H1 (cell line): ENCODE results near the gene TPD52L2. TPM values are rescaled to one million over a fixed set of nuclear protein-coding genes. Genes with fewer than 3 reads are reported as not detected.

Experiments used
- CTCF ChIA-PET: fragments of 300-600 bp; sonication (Branson Sonifier 250); formaldehyde crosslinking; loops from one replicate; lab custom pipeline; 2021; ENCODE audit not compliant: partially characterized antibody; lab: Charles Lee
- POLR2A ChIA-PET: fragments of 300-600 bp; sonication (Branson Sonifier 250); formaldehyde crosslinking; loops from one replicate; lab custom pipeline; 2021; ENCODE audit warnings: inconsistent platforms; ENCODE audit not compliant: partially characterized antibody; lab: Charles Lee
- DNase-seq, 2 experiments: peaks; one replicate each; pipeline versions ENCODE4 v3.0.0 to v3.0.0-alpha.2; 2010 to 2022; ENCODE audit warnings: low spot score in 2 of 2, low read depth in 1 of 2, mixed read lengths in 1 of 2
- FAIRE-seq: peaks from 2 replicates; lab custom pipeline; 2011; peaks lifted over from hg19 to GRCh38; lab: Jason Lieb, UNC
- H2AFZ ChIP-seq: 2 replicates; pipeline ENCODE4 v1.8.1; 2012; ENCODE audit warnings: low read length, inconsistent platforms
- H2AK5ac ChIP-seq: 2 replicates; pipeline ENCODE4 v1.6.1; 2013; ENCODE audit warnings: low read depth, low read length
- H2BK120ac ChIP-seq: replicated peaks from 2 replicates; pipeline ENCODE3; 2013; ENCODE audit warnings: low read depth, low read length, inconsistent platforms
- H2BK12ac ChIP-seq: 2 replicates; pipeline ENCODE4 v1.6.1; 2013; ENCODE audit warnings: low read depth, low read length
- H2BK15ac ChIP-seq: 2 replicates; pipeline ENCODE4 v1.6.1; 2013; ENCODE audit warnings: low read length
- H2BK20ac ChIP-seq: 2 replicates; pipeline ENCODE4 v1.6.1; 2013; ENCODE audit warnings: low read length
- H2BK5ac ChIP-seq: 2 replicates; pipeline ENCODE4 v1.6.1; 2013; ENCODE audit warnings: low read depth, low read length
- H3K14ac ChIP-seq: 2 replicates; pipeline ENCODE4 v1.6.1; 2013; ENCODE audit warnings: inconsistent platforms; ENCODE audit not compliant: insufficient read length
- H3K18ac ChIP-seq: 2 replicates; pipeline ENCODE4 v1.6.1; 2013; ENCODE audit warnings: low read length; ENCODE audit errors: extremely low read depth
- H3K23ac ChIP-seq: 2 replicates; pipeline ENCODE4 v1.6.1; 2013; ENCODE audit warnings: inconsistent platforms; ENCODE audit not compliant: insufficient read length
- H3K23me2 ChIP-seq: 2 replicates; pipeline ENCODE4 v1.6.1; 2013; ENCODE audit warnings: low read depth, low read length
- H3K27ac ChIP-seq: 2 replicates; pipeline ENCODE4 v1.6.1; 2011; ENCODE audit warnings: low read depth, low read length, inconsistent platforms
- H3K27me3 ChIP-seq, 4 experiments: replicated peaks in 1 of 4; 1 replicate in 1 of 4; 2 replicates in 3 of 4; pipeline versions ENCODE4 v1.6.1 to v1.8.1; 2011 to 2013; ENCODE audit warnings: low read length in 3 of 4, mild to moderate bottlenecking in 3 of 4, inconsistent platforms in 2 of 4, mixed read lengths in 2 of 4, moderate library complexity in 1 of 4; ENCODE audit not compliant: control insufficient read depth in 3 of 4, insufficient read depth in 3 of 4; ENCODE audit errors: extremely low read depth in 1 of 4
- H3K36me3 ChIP-seq, 4 experiments: 2 replicates each; pipeline versions ENCODE4 v1.6.1 to v1.8.1; 2011 to 2013; ENCODE audit warnings: mild to moderate bottlenecking in 4 of 4, low read length in 3 of 4, moderate library complexity in 2 of 4, control low read depth in 1 of 4, inconsistent platforms in 1 of 4; ENCODE audit not compliant: insufficient read depth in 4 of 4, control insufficient read depth in 2 of 4
- H3K4ac ChIP-seq: replicated peaks from 2 replicates; pipeline ENCODE3; 2013; ENCODE audit warnings: low read length, low read depth, mixed read lengths, inconsistent platforms; ENCODE audit not compliant: insufficient read length
- H3K4me1 ChIP-seq, 4 experiments: replicated peaks in 1 of 4; 1 replicate in 1 of 4; 2 replicates in 3 of 4; pipeline versions ENCODE4 v1.6.1 to v1.8.1; 2011 to 2013; ENCODE audit warnings: low read length in 3 of 4, inconsistent platforms in 2 of 4, mixed read lengths in 1 of 4; ENCODE audit not compliant: insufficient read depth in 4 of 4, control insufficient read depth in 3 of 4
- H3K4me2 ChIP-seq, 2 experiments: 2 replicates each; pipeline versions ENCODE4 v1.6.1 to v1.8.1; 2011 to 2013; ENCODE audit warnings: low read depth in 2 of 2, low read length in 2 of 2, control low read depth in 1 of 2, inconsistent platforms in 1 of 2, mild to moderate bottlenecking in 1 of 2; ENCODE audit not compliant: insufficient read depth in 1 of 2
- H3K4me3 ChIP-seq, 4 experiments: fragments of 200-600, 300-600 bp in 1 of 4; sonication (generic), shearing (Covaris generic), sonication (Bioruptor Twin) in 1 of 4; 2 replicates each; pipeline versions ENCODE4 v1.5.1 to v1.8.1; 2011 to 2016; ENCODE audit warnings: low read length in 4 of 4, low read depth in 3 of 4, control low read depth in 2 of 4, inconsistent platforms in 2 of 4, mild to moderate bottlenecking in 2 of 4, mixed read lengths in 1 of 4, moderate library complexity in 1 of 4; ENCODE audit not compliant: insufficient read depth in 2 of 4; ENCODE audit errors: extremely low read depth in 1 of 4
- H3K56ac ChIP-seq: replicated peaks from 2 replicates; pipeline ENCODE3; 2013; ENCODE audit warnings: low read depth, mild to moderate bottlenecking, mixed read lengths, low read length, inconsistent platforms; ENCODE audit not compliant: insufficient read length
- H3K79me1 ChIP-seq: 2 replicates; pipeline ENCODE4 v1.6.1; 2013; ENCODE audit warnings: low read depth, low read length, control low read depth
- H3K79me2 ChIP-seq, 2 experiments: 2 replicates each; pipeline versions ENCODE4 v1.6.1 to v1.8.1; 2012 to 2013; ENCODE audit warnings: low read length in 2 of 2, mild to moderate bottlenecking in 2 of 2, inconsistent platforms in 1 of 2; ENCODE audit not compliant: insufficient read depth in 2 of 2, control insufficient read depth in 1 of 2
- H3K9ac ChIP-seq, 4 experiments: replicated peaks in 1 of 4; 1 replicate in 1 of 4; 2 replicates in 3 of 4; pipeline versions ENCODE4 v1.6.1 to v1.8.1; 2011 to 2013; ENCODE audit warnings: low read depth in 3 of 4, low read length in 3 of 4, control low read depth in 2 of 4, mild to moderate bottlenecking in 2 of 4, moderate library complexity in 2 of 4, inconsistent platforms in 1 of 4; ENCODE audit errors: extremely low read depth in 1 of 4
- H3K9me3 ChIP-seq, 2 experiments: 2 replicates each; pipeline versions ENCODE4 v1.6.1 to v1.8.1; 2012 to 2013; ENCODE audit warnings: mild to moderate bottlenecking in 2 of 2, moderate library complexity in 2 of 2, control low read depth in 1 of 2, inconsistent platforms in 1 of 2, low read depth in 1 of 2, low read length in 1 of 2, mixed read lengths in 1 of 2; ENCODE audit not compliant: insufficient read depth in 2 of 2
- H4K20me1 ChIP-seq, 2 experiments: replicated peaks in 1 of 2; 2 replicates each; pipeline versions ENCODE3 to v1.8.1; 2011 to 2013; ENCODE audit warnings: inconsistent platforms in 2 of 2, low read length in 2 of 2, mild to moderate bottlenecking in 1 of 2; ENCODE audit not compliant: insufficient read depth in 2 of 2, control insufficient read depth in 1 of 2
- H4K5ac ChIP-seq: 2 replicates; pipeline ENCODE4 v1.6.1; 2013; ENCODE audit warnings: low read length, low read depth, mixed read lengths, inconsistent platforms; ENCODE audit not compliant: insufficient read length
- H4K8ac ChIP-seq: 2 replicates; pipeline ENCODE4 v1.8.0; 2013; ENCODE audit warnings: mild to moderate bottlenecking, moderate library complexity, low read length, inconsistent platforms; ENCODE audit not compliant: insufficient read depth; ENCODE audit errors: extremely low read depth
- H4K91ac ChIP-seq: replicated peaks from 2 replicates; pipeline ENCODE3; 2013; ENCODE audit warnings: low read length, mixed read lengths, inconsistent platforms; ENCODE audit not compliant: insufficient read length
- ASH2L ChIP-seq: fragments of 200-600, 300-600 bp; sonication (generic); IDR thresholded peaks from one replicate; pipeline ENCODE4 v1.7.1; 2017; ENCODE audit warnings: low read length
- BACH1 ChIP-seq: IDR thresholded peaks from 2 replicates; pipeline ENCODE4 v1.6.1; 2012; ENCODE audit warnings: low read length, improper control_type of control experiment
- HDAC6 ChIP-seq: IDR thresholded peaks from one replicate; pipeline ENCODE4 v1.7.1; 2012; ENCODE audit warnings: low read depth, mild to moderate bottlenecking, inconsistent platforms, low read length, moderate library complexity
- JUND ChIP-seq: IDR thresholded peaks from 2 replicates; pipeline ENCODE4 v1.6.1; 2011; ENCODE audit warnings: mild to moderate bottlenecking, improper control_type of control experiment, low read length
- KDM1A ChIP-seq: fragments of 200-600, 300-600 bp; sonication (generic); IDR thresholded peaks from 2 replicates; pipeline ENCODE4 v1.7.1; 2016; ENCODE audit warnings: mild to moderate bottlenecking, low read length, borderline replicate concordance
- POU5F1 ChIP-seq: IDR thresholded peaks from 2 replicates; pipeline ENCODE4 v1.6.1; 2011; ENCODE audit warnings: low read depth, mild to moderate bottlenecking, low read length, moderate library complexity
- RNF2 ChIP-seq: fragments of 200-900, 300-1000 bp; sonication (generic); IDR thresholded peaks from 2 replicates; pipeline ENCODE4 v1.7.1; 2016; ENCODE audit warnings: borderline replicate concordance, low read depth, mild to moderate bottlenecking, antibody characterized with exemption, low read length; ENCODE audit not compliant: poor library complexity, severe bottlenecking; ENCODE audit errors: missing control alignments
- SIRT6 ChIP-seq: IDR thresholded peaks from one replicate; pipeline ENCODE4 v1.7.1; 2012; ENCODE audit warnings: low read length, inconsistent platforms
- TAF1 ChIP-seq: IDR thresholded peaks from 2 replicates; pipeline ENCODE4 v1.6.1; 2011; ENCODE audit warnings: mild to moderate bottlenecking, low read depth, low read length
- TAF7 ChIP-seq: optimal IDR thresholded peaks from 2 replicates; pipeline ENCODE3; 2011; ENCODE audit warnings: low read depth, mild to moderate bottlenecking, inconsistent platforms, low read length, moderate library complexity, borderline replicate concordance
- YY1 ChIP-seq: IDR thresholded peaks from 2 replicates; pipeline ENCODE4 v1.6.1; 2011; ENCODE audit warnings: low read depth, mild to moderate bottlenecking, low read length
- WGBS, 2 experiments: shearing (Covaris generic) in 1 of 2; methylation state at CpG; one replicate each; pipeline versions ENCODE4 v1.1.6 to v1.1.7; 2013 to 2015; ENCODE audit warnings: low lambda C conversion rate in 2 of 2, mixed read lengths in 2 of 2, inconsistent platforms in 1 of 2, low coverage in 1 of 2, missing lambda C conversion rate in 1 of 2; ENCODE audit not compliant: insufficient replicate concordance in 2 of 2, insufficient coverage in 1 of 2, insufficient read length in 1 of 2; ENCODE audit errors: extremely low coverage in 1 of 2, missing lambda C conversion rate in 1 of 2; 5-methylcytosine and 5-hydroxymethylcytosine counted together
- polyA plus RNA-seq, 7 experiments: library from polyadenylated mRNA; depleted of rRNA in 3 of 7; stranded (reverse) in 5 of 7; unstranded in 2 of 7; fragments of >200 nt in 5 of 7; fragments of 200-250 nt in 2 of 7; gene quantifications; 1 replicate in 5 of 7; 2 replicates in 1 of 7; 4 replicates in 1 of 7; pipeline versions ENCODE4 v1.2.1 to v1.2.3, GENCODE V29; 2011 to 2013; ENCODE audit warnings: missing spikeins in 2 of 7, mixed read lengths in 2 of 7
- total RNA-seq: library from RNA; stranded (reverse); fragmentation: NEBNext Ultra II Directional; extraction: Animal tissue kit (Norgen Biotek cat#: 25700); gene quantifications from 2 replicates; pipeline ENCODE4 v1.2.1, GENCODE V29; 2021
- TF ChIP-seq, protein P1 (sequence below): IDR thresholded peaks from 2 replicates; pipeline ENCODE4 v1.6.1; 2012; ENCODE audit warnings: inconsistent platforms

TPD52L2 gene
- total and polyA plus RNA-seq, 2 of the 8 experiments (the other 6 are each of a cell fraction or from before 2014, with no cell fraction given), result 77.1 to 80.2 TPM

DNA sequence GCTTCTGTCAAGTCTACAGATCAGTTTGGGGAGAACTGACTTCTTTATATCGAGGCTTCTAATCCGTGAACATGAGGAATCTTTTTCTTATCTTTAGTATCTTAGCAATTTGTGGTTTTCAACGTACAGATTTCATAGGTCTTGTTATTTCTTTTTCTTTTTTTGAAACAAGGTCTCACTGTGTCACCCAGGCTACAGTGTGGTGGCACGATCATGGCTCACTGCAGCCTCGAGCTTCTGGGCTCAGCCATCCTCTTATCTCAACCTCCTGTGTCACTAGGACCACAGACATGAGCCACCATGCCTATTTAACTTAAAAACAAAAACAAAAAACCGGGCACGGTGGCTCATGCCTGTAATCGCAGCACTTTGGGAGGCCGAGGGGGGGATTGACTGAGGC, 59.2 kb downstream of the TPD52L2 start:
- peaks cover 0 to 5% of the 10 kb centered on the region in 2 experiments; a peak in 1 of 4 replicates for H3K79me2 ChIP-seq
- no peaks in the 10 kb centered on the region for H3K23me2 ChIP-seq
- H3K18ac ChIP-seq, result no peak overlapping the region
- no peak overlapping the region for H3K14ac ChIP-seq
- H3K27me3 ChIP-seq, result no peaks in the 10 kb centered on the region
- H2BK20ac ChIP-seq, result no peak overlapping the region
- H2BK12ac ChIP-seq, result no peak overlapping the region
- no peak overlapping the region for H4K8ac ChIP-seq
- no peak overlapping the region for H2AFZ ChIP-seq
- H2BK5ac ChIP-seq, result no peak overlapping the region
- H4K5ac ChIP-seq, result no peak overlapping the region
- no peak overlapping the region for H4K91ac ChIP-seq
- POLR2A ChIA-PET, result interaction anchor here (0.6 to 0.8 kb wide), 2 partner anchors 10 to 607 kb away, joined by 3 read pairs; no protein-coding TSS in a partner anchor
- no peaks in the 10 kb centered on the region; the same call in 1 of the 2 replicates for H3K79me1 ChIP-seq
- CTCF ChIA-PET, result interaction anchor here (1.1 to 6.2 kb wide), 4 partner anchors 10 to 48 kb away, joined by 3 to 57 read pairs (median 4); no protein-coding TSS in a partner anchor
- WGBS, 2 experiments, result 93% methylated on average over 9 of the region's 9 CpGs; no CpG with 5 or more reads in 1 of the 2 experiments
- H3K4me1 ChIP-seq, result no peaks in the 10 kb centered on the region
- H3K4ac ChIP-seq, result no peak overlapping the region
- no peak overlapping the region for H2BK15ac ChIP-seq
- H3K27ac ChIP-seq, result no peak overlapping the region
- no peak overlapping the region for H3K4me2 ChIP-seq
- H2AK5ac ChIP-seq, result no peak overlapping the region
- peaks cover 0 to 4% of the 10 kb centered on the region in 2 experiments for H4K20me1 ChIP-seq
- no peak overlapping the region for H3K4me3 ChIP-seq
- H3K23ac ChIP-seq, result no peak overlapping the region
- H3K36me3 ChIP-seq, result peaks cover 0 to 14% (median 8%) of the 10 kb centered on the region in 4 experiments; a peak in 6 of 8 replicates
- no peaks in the 10 kb centered on the region for H3K9me3 ChIP-seq
- no peak overlapping the region for H2BK120ac ChIP-seq
- no peak for FAIRE-seq
- DNase-seq, result no peak
- no peak overlapping the region for H3K56ac ChIP-seq
- H3K9ac ChIP-seq, result no peak overlapping the region
- TF ChIP-seq BACH1 (no peak), KDM1A (no peak), RNF2 (no peak), TAF1 (no peak), ASH2L (no peak), POU5F1 (no peak), YY1 (no peak), HDAC6 (no peak), SIRT6 (no peak), TAF7 (no peak), JUND (no peak)
- TF ChIP-seq, protein P1, sequence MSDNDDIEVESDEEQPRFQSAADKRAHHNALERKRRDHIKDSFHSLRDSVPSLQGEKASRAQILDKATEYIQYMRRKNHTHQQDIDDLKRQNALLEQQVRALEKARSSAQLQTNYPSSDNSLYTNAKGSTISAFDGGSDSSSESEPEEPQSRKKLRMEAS, result no peak
